Choroid plexus epithelial cell (primary cell): Measurements from ENCODE around the gene ZFP36L2.
"Not testable (repeated sequence)": the region's sequence is repeated elsewhere in the genome, so short reads cannot be mapped to it uniquely, and the experiment has no call there.

ENCODE experiments used
- DNase-seq: peaks from one replicate; pipeline ENCODE4 v3.0.0-alpha.2; 2010; ENCODE audit warnings: low read depth
- H3K4me3 ChIP-seq: 2 replicates; pipeline ENCODE4 v1.5.1; 2011; ENCODE audit warnings: low read depth, mild to moderate bottlenecking, control low read depth, low read length, moderate library complexity
- TF ChIP-seq, protein P1 (sequence below): conservative IDR thresholded peaks from 2 replicates; pipeline ENCODE4 v1.5.1; 2011; ENCODE audit warnings: low read depth, mild to moderate bottlenecking, control low read depth, inconsistent platforms, low read length, moderate library complexity

Gene ZFP36L2

GRCh38 chr2:43193652-43194120 is 32.7 kb downstream of the ZFP36L2 start:
- no peak for DNase-seq
- TF ChIP-seq, protein P1, sequence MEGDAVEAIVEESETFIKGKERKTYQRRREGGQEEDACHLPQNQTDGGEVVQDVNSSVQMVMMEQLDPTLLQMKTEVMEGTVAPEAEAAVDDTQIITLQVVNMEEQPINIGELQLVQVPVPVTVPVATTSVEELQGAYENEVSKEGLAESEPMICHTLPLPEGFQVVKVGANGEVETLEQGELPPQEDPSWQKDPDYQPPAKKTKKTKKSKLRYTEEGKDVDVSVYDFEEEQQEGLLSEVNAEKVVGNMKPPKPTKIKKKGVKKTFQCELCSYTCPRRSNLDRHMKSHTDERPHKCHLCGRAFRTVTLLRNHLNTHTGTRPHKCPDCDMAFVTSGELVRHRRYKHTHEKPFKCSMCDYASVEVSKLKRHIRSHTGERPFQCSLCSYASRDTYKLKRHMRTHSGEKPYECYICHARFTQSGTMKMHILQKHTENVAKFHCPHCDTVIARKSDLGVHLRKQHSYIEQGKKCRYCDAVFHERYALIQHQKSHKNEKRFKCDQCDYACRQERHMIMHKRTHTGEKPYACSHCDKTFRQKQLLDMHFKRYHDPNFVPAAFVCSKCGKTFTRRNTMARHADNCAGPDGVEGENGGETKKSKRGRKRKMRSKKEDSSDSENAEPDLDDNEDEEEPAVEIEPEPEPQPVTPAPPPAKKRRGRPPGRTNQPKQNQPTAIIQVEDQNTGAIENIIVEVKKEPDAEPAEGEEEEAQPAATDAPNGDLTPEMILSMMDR = no peak
- H3K4me3 ChIP-seq = no peak overlapping the region

GRCh38 chr2:43192744-43193651 is 33.4 kb downstream of the ZFP36L2 start:
- TF ChIP-seq, protein P1 = no peak
- no peak for DNase-seq
- H3K4me3 ChIP-seq = no peak overlapping the region

- TF ChIP-seq, protein P1 = peak; percentile 51
- H3K4me3 ChIP-seq = no peak overlapping the region
- DNase-seq = no peak
Observed at GRCh38 chr2:43191947-43192516, 34.4 kb downstream of the ZFP36L2 start.

DNA sequence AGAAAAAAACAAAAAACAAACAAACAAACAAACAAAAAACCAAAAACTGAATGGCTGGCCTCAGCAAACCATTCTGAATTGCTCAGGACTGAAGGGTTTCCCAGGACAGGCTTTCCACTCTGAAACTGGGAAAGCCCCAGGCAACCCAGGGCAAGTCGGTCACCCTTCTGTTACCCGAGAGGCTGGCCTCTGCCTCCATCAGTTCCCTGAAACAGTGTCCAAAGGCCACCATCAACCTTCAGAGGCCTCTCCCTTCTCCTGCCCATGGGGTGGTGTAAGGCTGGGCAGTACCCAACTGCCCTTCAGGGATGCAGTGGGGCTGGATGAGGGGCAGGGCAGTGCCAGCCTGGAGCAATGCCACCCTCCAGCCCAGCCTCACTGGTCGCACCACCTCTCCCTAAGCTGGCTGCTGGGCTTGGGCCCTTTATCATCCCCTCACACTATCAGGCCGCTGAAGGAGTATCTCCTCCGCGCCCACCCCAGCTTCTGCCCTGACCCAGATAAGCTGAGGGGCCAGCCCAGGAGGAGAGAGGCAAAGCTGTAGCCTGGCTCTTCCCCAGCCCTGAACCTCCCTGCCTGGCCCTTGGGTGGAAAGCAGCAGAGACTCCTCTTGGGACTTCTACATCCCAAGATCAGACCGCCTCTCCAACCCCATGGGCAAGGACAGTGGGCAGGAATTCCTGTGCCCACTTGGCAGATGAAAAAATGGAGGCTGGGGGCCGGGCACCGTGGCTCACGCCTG is 35.9 kb downstream of the ZFP36L2 start:
- no peak overlapping the region for H3K4me3 ChIP-seq
- TF ChIP-seq, protein P1 = no peak
- DNase-seq = no peak

DNA sequence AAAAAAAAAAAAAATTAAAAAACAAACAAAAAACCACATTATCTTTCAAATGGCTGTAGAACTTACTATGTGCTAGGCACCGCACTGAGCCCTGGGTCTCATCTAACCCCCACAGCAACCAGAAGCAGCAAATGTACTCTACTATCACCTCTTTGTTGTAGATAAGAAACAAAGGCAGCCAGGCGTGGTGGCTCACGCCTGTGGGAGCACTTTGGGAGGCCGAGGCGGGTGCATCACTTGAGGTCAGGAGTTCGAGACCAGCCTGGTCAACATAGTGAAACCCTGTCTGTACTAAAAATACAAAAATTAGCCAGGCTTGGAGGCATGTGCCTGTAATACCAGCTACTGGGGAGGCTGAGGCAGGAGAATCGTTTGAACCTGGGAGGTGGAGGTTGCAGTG is 36.5 kb downstream of the ZFP36L2 start:
- not testable (repeated sequence) for DNase-seq

DNA sequence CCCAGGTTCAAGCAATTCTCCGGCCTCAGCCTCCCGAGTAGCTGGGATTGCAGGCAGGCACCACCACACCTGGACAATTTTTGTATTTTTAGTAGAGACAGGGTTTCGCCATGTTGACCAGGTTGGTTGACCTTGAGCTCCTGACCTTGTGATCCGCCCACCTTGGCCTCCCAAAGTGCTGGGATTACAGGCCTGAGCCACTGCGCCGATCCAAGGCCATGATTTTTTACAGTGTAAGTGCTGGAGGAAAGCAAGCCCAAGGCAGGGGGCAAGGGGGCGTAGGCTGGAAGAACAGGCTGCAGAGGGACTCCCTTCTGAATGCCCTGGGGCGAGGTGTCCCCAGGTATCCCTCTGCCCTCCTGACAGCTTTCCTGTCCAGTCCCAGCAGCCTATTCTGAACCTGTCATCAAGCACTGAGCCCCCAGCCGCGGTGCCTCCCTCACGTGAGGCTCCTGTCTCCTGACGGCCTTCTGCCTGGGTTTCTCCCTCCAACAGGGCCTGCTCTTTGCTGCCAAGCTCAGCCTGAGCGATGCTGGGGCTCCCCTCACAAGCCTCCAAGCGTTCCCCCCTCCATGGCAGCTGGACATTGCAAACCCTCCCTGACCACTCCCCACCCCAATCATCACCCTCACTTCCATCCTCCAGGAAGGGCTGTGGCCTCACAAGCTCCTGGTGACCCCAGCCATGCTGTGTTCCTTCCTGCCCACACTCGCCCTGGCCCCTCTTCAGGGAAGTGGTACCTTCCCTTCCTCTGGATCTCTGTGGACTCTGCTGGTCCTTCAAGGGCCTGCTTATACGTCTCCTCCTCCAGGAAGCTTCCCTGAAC is 37.6 kb downstream of the ZFP36L2 start:
- TF ChIP-seq, protein P1 = no peak
- no peak for DNase-seq
- H3K4me3 ChIP-seq = no peak overlapping the region

More for the DNA sequence above, 36.5 kb downstream of the ZFP36L2 start:
- not testable (repeated sequence) for H3K4me3 ChIP-seq
